ENCODE data around the gene DCHS2. TPM values are rescaled to one million over a fixed set of nuclear protein-coding genes. Genes with fewer than 3 reads are reported as not detected.

Gene DCHS2
- total RNA-seq, 4 donors from 2014 or later = 0.26 to 0.93 (median 0.58) TPM

DNA sequence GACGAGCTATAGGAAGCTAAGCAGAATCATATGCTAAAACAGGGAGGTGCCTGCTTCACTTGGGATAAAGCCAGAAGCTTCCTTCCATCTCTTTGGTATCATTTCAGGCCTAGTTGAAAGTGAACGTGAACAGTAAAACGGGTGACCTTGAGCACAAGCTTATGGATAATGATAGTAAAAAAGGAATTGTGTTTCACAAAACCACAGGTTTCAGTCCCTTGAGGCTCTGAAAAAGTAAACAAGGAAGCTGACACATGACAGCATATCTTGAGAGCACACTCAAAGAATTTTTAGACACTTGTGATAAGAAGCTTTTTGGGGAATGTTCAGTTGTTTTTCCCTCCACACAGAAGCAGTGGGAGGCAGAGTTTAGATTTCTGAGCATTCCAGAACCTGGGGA lies 286.1 kb downstream of the DCHS2 start:
- DNase-seq (ENCODE audit: low spot score in 2 of 2) = no peak
- H3K27ac ChIP-seq = no peak overlapping the region
- no peaks in the 10 kb centered on the region for H3K27me3 ChIP-seq
- no peaks in the 10 kb centered on the region for H3K9me3 ChIP-seq
- no peak overlapping the region for H3K4me3 ChIP-seq
- TF ChIP-seq POLR2A (IDR thresholded peaks at IDR 0.05) = no peak
- no peak for TF ChIP-seq CTCF (IDR thresholded peaks at IDR 0.05)
- no peak for TF ChIP-seq EP300 (IDR thresholded peaks at IDR 0.05)
- no peak for TF ChIP-seq POLR2AphosphoS5 (IDR thresholded peaks at IDR 0.05)
- peaks cover 2% of the 10 kb centered on the region for H3K4me1 ChIP-seq
- WGBS = 69% methylated on average over 3 of the region's 3 CpGs
- H3K36me3 ChIP-seq = no peaks in the 10 kb centered on the region

DNA sequence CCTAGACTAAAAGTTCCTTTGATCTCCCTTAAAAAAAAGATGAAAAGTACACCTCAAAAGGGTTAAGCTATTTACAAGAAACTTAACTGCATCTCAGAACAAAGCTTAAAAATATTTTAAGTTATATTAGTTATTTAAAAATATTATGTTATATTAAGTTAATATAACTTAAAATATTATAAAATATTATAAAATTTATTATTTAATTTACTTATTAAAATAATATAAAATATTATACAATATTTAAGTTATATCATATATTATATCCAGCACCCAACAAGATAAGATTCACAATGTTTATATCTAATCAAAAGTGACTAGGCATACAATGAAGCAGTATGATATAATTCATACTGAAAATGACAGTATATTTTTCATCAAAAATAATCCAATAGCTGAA lies 296.9 kb downstream of the DCHS2 start:
- H3K27ac ChIP-seq = no peak overlapping the region
- TF ChIP-seq CTCF (IDR thresholded peaks at IDR 0.05) = no peak
- no peak for TF ChIP-seq EP300 (IDR thresholded peaks at IDR 0.05)
- TF ChIP-seq POLR2AphosphoS5 (IDR thresholded peaks at IDR 0.05) = no peak
- no peak for TF ChIP-seq POLR2A (IDR thresholded peaks at IDR 0.05)
- DNase-seq (ENCODE audit: low spot score in 2 of 2) = no peak
- H3K9me3 ChIP-seq = peaks cover 4% of the 10 kb centered on the region
- H3K36me3 ChIP-seq = no peaks in the 10 kb centered on the region
- no peak overlapping the region for H3K4me3 ChIP-seq
- H3K4me1 ChIP-seq = no peaks in the 10 kb centered on the region
- no peaks in the 10 kb centered on the region for H3K27me3 ChIP-seq

- H3K27ac ChIP-seq = no peak overlapping the region
- WGBS = 98% methylated on average over 8 of the region's 8 CpGs
- no peak overlapping the region for H3K4me3 ChIP-seq
- H3K4me1 ChIP-seq = no peaks in the 10 kb centered on the region
- H3K27me3 ChIP-seq = no peaks in the 10 kb centered on the region
- no peak for DNase-seq (ENCODE audit: low spot score in 2 of 2)
- no peaks in the 10 kb centered on the region for H3K36me3 ChIP-seq
- no peak for TF ChIP-seq POLR2AphosphoS5 (IDR thresholded peaks at IDR 0.05)
- no peak for TF ChIP-seq POLR2A (IDR thresholded peaks at IDR 0.05)
- peaks cover 4% of the 10 kb centered on the region for H3K9me3 ChIP-seq
Observed at GRCh38 chr4:154192585-154192984, 299.0 kb downstream of the DCHS2 start.

DNA sequence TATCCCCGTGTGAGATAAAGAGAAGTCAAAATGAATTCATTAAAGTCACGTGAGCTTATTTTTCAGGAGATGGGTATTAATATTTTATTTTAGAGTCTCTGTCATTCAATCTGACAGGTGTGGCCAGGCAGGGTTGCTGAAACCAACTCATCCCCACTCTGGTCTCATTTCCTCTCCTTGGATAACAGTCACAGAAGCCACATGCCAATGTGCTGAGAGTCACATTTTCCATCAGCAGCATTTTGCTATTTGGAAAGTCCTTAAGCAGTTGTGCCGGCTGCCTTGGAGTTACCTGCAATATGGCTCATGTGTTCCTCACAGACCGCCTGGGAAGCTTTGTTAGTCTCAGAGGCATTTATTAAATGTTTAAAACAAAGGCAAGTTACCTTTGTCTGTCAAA lies 302.3 kb downstream of the DCHS2 start:
- Histone ChIP-seq H3K36me3 (no peaks in the 10 kb centered on the region), H3K4me1 (no peaks in the 10 kb centered on the region)
- DNase-seq (ENCODE audit: low spot score in 2 of 2) = no peak

GRCh38 chr4:154186888-154187287 lies 304.7 kb downstream of the DCHS2 start:
- Histone ChIP-seq H3K27ac (no peak overlapping the region), H3K36me3 (no peaks in the 10 kb centered on the region), H3K4me3 (no peak overlapping the region), H3K4me1 (no peaks in the 10 kb centered on the region), H3K9me3 (no peaks in the 10 kb centered on the region), H3K27me3 (no peaks in the 10 kb centered on the region)
- TF ChIP-seq POLR2A (IDR thresholded peaks at IDR 0.05) (no peak), CTCF (IDR thresholded peaks at IDR 0.05) (no peak), EP300 (IDR thresholded peaks at IDR 0.05) (no peak), POLR2AphosphoS5 (IDR thresholded peaks at IDR 0.05) (no peak)
- 87% methylated on average over 3 of the region's 3 CpGs for WGBS
- DNase-seq (ENCODE audit: low spot score in 2 of 2) = no peak

More for the DNA sequence above, 302.3 kb downstream of the DCHS2 start:
- 61% methylated on average over 4 of the region's 4 CpGs for WGBS
- Histone ChIP-seq H3K9me3 (no peaks in the 10 kb centered on the region), H3K4me3 (no peak overlapping the region), H3K27me3 (no peaks in the 10 kb centered on the region), H3K27ac (no peak overlapping the region)
- TF ChIP-seq EP300 (IDR thresholded peaks at IDR 0.05) = no peak
- TF ChIP-seq CTCF (IDR thresholded peaks at IDR 0.05) = no peak
- TF ChIP-seq POLR2A (IDR thresholded peaks at IDR 0.05) = no peak
- no peak for TF ChIP-seq POLR2AphosphoS5 (IDR thresholded peaks at IDR 0.05)

- no peak for TF ChIP-seq POLR2AphosphoS5 (IDR thresholded peaks at IDR 0.05)
- TF ChIP-seq EP300 (IDR thresholded peaks at IDR 0.05) = no peak
- TF ChIP-seq POLR2A (IDR thresholded peaks at IDR 0.05) = no peak
- TF ChIP-seq CTCF (IDR thresholded peaks at IDR 0.05) = no peak
- H3K9me3 ChIP-seq = no peaks in the 10 kb centered on the region
- H3K27ac ChIP-seq = no peak overlapping the region
- no peak for DNase-seq (ENCODE audit: low spot score in 2 of 2)
- H3K4me1 ChIP-seq = no peaks in the 10 kb centered on the region
- H3K36me3 ChIP-seq = no peaks in the 10 kb centered on the region
- no peaks in the 10 kb centered on the region for H3K27me3 ChIP-seq
- no peak overlapping the region for H3K4me3 ChIP-seq
- 64% methylated on average over 5 of the region's 6 CpGs for WGBS
Observed at GRCh38 chr4:154186035-154186434, 305.6 kb downstream of the DCHS2 start.

Measured in suprapubic skin (tissue), 4 donors.